ENCODE measurements around the gene XPNPEP1.

DNA sequence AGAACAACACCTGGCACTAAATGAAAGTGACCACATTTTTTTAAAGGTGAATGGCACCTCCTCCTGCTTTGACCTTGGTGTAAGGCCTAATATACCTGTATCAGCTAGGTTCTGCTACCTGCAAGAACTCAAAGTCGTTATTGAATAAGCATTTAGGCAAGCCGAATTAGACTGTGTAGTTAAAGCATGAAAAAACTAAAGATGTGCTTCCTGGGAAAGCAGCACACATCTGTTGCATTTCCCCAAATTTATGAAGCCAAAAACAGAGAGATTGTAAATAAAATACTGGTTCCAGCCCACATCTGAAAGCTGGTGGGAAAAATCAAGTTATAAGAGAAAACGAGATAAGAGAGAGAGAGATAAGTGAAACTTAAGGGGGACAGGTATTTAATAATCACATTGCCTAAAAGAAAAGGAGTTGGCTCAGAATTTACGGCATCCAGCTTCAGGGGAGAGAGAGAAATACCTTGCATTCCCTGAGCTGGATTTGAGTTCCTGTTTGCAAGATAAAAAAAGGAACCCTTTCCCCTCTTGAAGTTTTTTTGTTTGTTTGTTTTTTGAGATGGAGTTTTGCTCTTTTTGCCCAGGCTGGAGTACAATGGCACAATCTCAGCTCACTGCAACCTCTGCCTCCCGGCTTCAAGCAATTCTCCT lies 1.8 kb upstream of the XPNPEP1 start:
- TF ChIP-seq EZH2phosphoT487 (IDR thresholded peaks at IDR 0.05; ENCODE audit: borderline replicate concordance, low read length), result no peak
- TF ChIP-seq, protein P1, sequence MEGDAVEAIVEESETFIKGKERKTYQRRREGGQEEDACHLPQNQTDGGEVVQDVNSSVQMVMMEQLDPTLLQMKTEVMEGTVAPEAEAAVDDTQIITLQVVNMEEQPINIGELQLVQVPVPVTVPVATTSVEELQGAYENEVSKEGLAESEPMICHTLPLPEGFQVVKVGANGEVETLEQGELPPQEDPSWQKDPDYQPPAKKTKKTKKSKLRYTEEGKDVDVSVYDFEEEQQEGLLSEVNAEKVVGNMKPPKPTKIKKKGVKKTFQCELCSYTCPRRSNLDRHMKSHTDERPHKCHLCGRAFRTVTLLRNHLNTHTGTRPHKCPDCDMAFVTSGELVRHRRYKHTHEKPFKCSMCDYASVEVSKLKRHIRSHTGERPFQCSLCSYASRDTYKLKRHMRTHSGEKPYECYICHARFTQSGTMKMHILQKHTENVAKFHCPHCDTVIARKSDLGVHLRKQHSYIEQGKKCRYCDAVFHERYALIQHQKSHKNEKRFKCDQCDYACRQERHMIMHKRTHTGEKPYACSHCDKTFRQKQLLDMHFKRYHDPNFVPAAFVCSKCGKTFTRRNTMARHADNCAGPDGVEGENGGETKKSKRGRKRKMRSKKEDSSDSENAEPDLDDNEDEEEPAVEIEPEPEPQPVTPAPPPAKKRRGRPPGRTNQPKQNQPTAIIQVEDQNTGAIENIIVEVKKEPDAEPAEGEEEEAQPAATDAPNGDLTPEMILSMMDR (IDR thresholded peaks at IDR 0.05; ENCODE audit: low read depth, low read length, poor library complexity, severe bottlenecking), result no peak

All from DOHH2 (cell line).